Measurements from ENCODE around the gene DAD1.

The DAD1 gene

DNA sequence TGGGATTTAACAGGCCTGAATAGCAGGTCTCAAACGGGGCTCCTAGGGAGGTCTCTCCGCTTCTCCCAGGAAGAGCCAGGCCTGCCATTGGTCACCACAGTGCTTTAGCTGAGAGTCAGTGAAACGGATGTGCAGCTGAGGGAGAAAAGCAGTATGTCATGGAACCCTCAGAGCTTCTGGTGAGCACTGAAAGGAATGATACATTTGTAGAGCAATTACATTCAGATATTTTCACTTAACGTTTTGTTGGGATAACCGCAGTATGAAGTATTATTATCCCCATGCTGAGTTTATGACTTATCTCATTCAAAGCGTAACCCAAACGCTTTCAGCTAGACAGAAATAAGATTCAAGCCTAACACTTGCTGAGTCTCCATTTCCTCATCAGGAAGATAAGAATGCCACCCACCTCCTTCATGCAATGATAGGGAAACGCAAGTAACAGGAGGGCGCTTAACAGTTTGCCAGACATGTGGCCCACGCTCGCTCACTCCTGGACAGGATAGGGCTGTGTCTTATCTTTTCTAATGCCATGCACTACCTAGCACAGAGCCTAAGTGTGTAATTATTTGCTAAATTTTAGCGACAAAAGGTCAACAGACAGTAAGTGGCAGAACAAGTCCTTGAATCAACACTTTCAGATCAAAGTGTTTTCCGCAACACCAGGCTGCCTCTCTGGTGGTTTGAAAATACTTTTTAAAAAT is 28.2 kb downstream of the DAD1 start:
- no peak for TF ChIP-seq ZFX (IDR thresholded peaks at IDR 0.05; ENCODE audit: borderline replicate concordance)
- TF ChIP-seq, protein P1, sequence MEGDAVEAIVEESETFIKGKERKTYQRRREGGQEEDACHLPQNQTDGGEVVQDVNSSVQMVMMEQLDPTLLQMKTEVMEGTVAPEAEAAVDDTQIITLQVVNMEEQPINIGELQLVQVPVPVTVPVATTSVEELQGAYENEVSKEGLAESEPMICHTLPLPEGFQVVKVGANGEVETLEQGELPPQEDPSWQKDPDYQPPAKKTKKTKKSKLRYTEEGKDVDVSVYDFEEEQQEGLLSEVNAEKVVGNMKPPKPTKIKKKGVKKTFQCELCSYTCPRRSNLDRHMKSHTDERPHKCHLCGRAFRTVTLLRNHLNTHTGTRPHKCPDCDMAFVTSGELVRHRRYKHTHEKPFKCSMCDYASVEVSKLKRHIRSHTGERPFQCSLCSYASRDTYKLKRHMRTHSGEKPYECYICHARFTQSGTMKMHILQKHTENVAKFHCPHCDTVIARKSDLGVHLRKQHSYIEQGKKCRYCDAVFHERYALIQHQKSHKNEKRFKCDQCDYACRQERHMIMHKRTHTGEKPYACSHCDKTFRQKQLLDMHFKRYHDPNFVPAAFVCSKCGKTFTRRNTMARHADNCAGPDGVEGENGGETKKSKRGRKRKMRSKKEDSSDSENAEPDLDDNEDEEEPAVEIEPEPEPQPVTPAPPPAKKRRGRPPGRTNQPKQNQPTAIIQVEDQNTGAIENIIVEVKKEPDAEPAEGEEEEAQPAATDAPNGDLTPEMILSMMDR (IDR thresholded peaks at IDR 0.05), result no peak

DNA sequence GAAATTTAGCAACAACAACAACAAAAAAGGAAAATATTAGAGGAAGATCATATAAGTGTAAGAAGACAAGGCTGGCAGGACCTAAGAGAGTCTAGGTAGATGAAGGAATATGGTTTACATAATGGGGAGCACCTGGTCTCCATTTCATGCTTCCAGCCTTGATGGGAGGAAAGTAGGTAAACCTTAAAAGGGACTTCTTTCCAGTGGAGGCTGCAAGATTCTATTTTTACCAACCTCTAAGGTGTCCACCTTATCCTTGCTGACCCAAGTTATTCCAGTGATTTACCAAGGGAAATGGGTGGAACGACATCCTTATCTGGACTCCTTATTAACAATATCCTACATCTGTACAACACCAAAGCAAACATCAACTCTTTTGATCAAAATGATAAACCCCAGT is 30.0 kb downstream of the DAD1 start:
- H3K27ac ChIP-seq, result no peak overlapping the region
- TF ChIP-seq, protein P1 (IDR thresholded peaks at IDR 0.05), result no peak
- no peak for TF ChIP-seq ZFX (IDR thresholded peaks at IDR 0.05; ENCODE audit: borderline replicate concordance)

More for the DNA sequence above, 28.2 kb downstream of the DAD1 start:
- H3K27ac ChIP-seq, result peak overlapping the region; percentile 41

DNA sequence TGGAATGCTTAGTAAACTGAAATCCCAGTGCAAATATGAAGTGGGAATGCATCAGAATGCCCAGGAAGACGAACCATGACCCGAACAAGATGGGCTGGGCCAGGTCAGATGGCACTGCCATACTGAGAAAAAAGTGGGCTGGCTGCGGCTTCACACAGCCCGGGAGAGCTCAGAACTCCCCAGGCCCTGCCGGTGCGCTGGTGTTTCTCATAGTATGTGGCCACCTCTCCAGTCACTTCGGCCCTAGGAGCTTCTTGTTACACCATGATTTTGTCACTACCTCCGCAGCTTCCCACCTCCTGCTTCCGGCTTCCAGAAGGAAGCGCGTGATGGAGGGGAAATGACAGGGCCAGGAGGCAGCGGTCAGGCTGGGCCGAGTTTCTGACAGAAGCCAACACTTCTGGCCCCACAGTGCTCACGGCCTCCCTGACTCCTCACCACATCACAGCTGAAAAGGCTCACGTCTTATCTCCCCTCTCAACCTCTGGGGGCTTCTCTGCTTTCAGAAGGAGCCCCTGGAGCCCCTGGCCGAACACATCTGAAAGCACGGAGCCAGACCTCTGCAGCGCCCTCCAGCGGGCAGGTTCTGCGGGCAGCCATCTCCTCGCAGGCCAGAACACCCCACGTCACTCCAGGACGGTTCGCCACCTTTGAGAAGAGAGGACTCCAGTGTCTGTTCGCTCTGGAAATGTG is 30.7 kb downstream of the DAD1 start:
- H3K27ac ChIP-seq, result no peak overlapping the region
- no peak for TF ChIP-seq ZFX (IDR thresholded peaks at IDR 0.05; ENCODE audit: borderline replicate concordance)
- TF ChIP-seq, protein P1 (IDR thresholded peaks at IDR 0.05), result peak; percentile 28; the same call in 1 of the 2 replicates

DNA sequence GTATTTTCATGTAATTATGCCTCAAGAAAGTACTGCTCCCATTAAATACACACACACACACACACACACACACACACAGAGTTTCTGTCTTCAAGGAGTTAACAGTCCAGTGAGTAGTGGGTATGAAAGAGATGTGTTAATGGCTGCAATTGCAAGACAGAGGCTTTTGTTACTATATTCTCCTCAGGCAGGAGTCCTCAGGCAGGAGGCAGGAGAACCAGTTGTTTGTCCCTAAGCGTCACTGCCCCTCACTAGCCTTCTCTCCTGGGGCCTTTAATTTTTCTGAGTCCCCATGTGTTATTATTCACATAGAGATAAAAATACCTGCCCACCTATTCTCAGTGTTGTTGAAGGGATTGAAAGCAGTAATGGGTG is 31.2 kb downstream of the DAD1 start:
- no peak overlapping the region for H3K27ac ChIP-seq
- TF ChIP-seq ZFX (IDR thresholded peaks at IDR 0.05; ENCODE audit: borderline replicate concordance), result no peak
- TF ChIP-seq, protein P1 (IDR thresholded peaks at IDR 0.05), result no peak

DNA sequence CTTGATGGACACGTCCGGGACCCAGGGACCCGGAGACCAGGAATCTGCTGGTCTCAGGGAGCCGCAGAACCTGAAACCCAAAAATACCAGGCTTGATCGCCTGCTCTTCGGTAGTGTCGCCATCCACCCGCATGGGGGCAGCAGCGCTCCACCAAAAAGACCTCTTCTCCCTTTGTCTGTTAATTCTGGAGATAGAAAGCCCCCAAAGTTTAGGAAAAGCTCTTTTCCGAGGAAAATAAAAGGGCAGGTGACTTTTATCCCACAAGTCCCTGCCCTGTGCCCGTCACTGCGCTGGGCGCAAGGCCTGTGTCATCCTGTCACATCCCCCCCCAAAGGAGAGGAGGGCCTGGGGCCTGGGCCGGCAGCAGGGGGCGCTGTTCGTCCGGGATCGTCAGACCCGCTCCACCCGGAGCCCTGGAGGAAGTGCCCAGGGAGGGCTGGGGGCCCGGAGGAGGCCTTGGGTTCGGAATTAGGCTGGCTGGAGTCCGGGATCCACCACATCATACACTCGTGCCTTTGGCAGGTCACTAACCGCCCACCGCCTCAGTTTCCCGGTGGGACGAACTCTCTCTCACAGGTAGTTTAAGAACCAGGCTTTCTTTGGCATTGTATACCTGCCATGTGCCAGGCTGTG is 31.9 kb downstream of the DAD1 start:
- H3K27ac ChIP-seq, result no peak overlapping the region
- TF ChIP-seq, protein P1 (IDR thresholded peaks at IDR 0.05), result peak; percentile 99
- TF ChIP-seq ZFX (IDR thresholded peaks at IDR 0.05; ENCODE audit: borderline replicate concordance), result no peak

DNA sequence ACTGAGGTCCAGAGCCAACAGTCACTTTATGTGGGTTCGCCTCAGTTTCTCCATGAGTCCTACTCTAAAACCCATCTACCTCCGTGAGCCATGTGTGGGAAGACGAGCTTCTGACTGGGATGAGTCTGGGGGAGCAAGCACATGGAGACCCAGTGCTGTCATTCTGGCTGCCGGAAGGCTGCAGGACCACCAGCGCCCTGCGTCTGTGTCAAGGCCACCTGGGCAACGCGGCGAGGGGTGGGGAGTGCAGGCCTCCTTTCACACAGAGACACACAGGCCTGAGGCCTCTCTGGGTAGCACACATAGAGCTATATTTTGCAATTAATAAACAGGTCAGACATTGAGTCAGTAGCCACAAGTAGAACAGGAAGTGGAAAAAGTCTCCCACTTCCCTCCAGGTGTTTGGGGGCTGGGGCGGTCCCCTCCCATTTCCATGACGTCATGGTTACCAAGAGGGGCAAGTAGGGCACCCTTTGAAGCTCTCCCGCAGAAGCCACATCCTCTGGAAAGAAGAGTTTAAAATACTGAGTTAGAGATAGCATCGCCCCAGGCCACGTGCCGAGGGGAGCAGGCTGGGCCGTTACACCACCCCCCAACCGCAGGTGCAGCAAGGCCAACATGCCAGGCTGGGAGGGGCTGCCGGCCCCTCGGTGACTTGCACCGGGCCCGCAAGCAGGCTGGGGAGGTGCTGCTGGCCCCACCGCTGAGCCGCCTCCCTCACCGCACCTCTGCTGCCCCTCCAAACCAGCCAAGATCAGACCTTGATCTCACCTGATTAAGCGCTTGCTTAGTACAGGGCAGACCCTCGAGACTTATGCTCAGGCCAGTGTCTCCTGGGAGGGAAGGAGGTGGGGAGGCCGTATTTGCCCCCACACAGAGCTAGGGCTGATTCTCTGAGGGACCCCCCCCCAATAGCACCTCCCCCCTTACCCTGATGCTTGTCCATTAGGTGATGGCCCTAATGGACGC is 32.7 kb downstream of the DAD1 start:
- TF ChIP-seq, protein P1 (IDR thresholded peaks at IDR 0.05), result no peak
- no peak overlapping the region for H3K27ac ChIP-seq

Measured in 22Rv1 (cell line).